GM19240 (cell line): ENCODE results near the gene NTNG1.

Source experiments
- DNase-seq: peaks from one replicate; pipeline ENCODE4 v3.0.0; 2011; ENCODE audit warnings: low spot score; ENCODE audit not compliant: insufficient read length

NTNG1 gene

GRCh38 chr1:107451715-107452114 is 310.9 kb downstream of the NTNG1 start:
- DNase-seq, result no peak

GRCh38 chr1:107454791-107455190 is 314.0 kb downstream of the NTNG1 start:
- DNase-seq, result no peak

- DNase-seq, result no peak
Measured at GRCh38 chr1:107457989-107458388, 317.1 kb downstream of the NTNG1 start.

GRCh38 chr1:107459204-107459904 is 318.5 kb downstream of the NTNG1 start:
- DNase-seq, result no peak

GRCh38 chr1:107460035-107460434 is 319.2 kb downstream of the NTNG1 start:
- DNase-seq, result no peak

GRCh38 chr1:107464827-107465226 is 324.0 kb downstream of the NTNG1 start:
- no peak for DNase-seq

GRCh38 chr1:107467286-107467685 is 326.4 kb downstream of the NTNG1 start:
- DNase-seq, result no peak

- DNase-seq, result no peak
Measured at GRCh38 chr1:107467811-107468210, 327.0 kb downstream of the NTNG1 start.

- DNase-seq, result no peak
Measured at GRCh38 chr1:107473065-107473464, 332.2 kb downstream of the NTNG1 start.

- no peak for DNase-seq
Measured at GRCh38 chr1:107474877-107475612, 334.2 kb downstream of the NTNG1 start.

GRCh38 chr1:107477233-107477632 is 336.4 kb downstream of the NTNG1 start:
- no peak for DNase-seq

GRCh38 chr1:107479865-107480350 is 339.1 kb downstream of the NTNG1 start:
- no peak for DNase-seq

GRCh38 chr1:107480548-107481415 is 339.9 kb downstream of the NTNG1 start:
- DNase-seq, result no peak

GRCh38 chr1:107481756-107482384 is 341.0 kb downstream of the NTNG1 start:
- no peak for DNase-seq

GRCh38 chr1:107483949-107484348 is 343.1 kb downstream of the NTNG1 start:
- DNase-seq, result no peak

GRCh38 chr1:107486349-107486748 is 345.5 kb downstream of the NTNG1 start:
- DNase-seq, result no peak

GRCh38 chr1:107487506-107487905 is 346.7 kb downstream of the NTNG1 start:
- DNase-seq, result no peak

- DNase-seq, result no peak
Measured at GRCh38 chr1:107491582-107491981, 350.7 kb downstream of the NTNG1 start.

GRCh38 chr1:107493111-107493716 is 352.4 kb downstream of the NTNG1 start:
- no peak for DNase-seq

- DNase-seq, result no peak
Measured at GRCh38 chr1:107494061-107494460, 353.2 kb downstream of the NTNG1 start.

- DNase-seq, result no peak
Measured at GRCh38 chr1:107496002-107496401, 355.2 kb downstream of the NTNG1 start.
